ENCODE data around the gene RAB43. TPM values are rescaled to one million over a fixed set of nuclear protein-coding genes. Genes with fewer than 3 reads are reported as not detected.
A peak's percentile ranks its signal among the peaks of the same experiment; 100 is the strongest.
"Not testable (repeated sequence)": the region's sequence is repeated elsewhere in the genome, so short reads cannot be mapped to it uniquely, and the experiment has no call there.

Gene RAB43
- total RNA-seq, 1 donor from 2014 or later, result 58.0 TPM

GRCh38 chr3:129077222-129077621 lies 44.4 kb downstream of the RAB43 start:
- Histone ChIP-seq H3K27me3 (ENCODE audit: control insufficient read depth, insufficient read depth, low read length) (no peaks in the 10 kb centered on the region), H3K4me3 (ENCODE audit: low read depth, low read length) (no peak overlapping the region), H3K36me3 (ENCODE audit: control insufficient read depth, insufficient read depth, low read length) (no peaks in the 10 kb centered on the region)
- TF ChIP-seq CTCF (IDR thresholded peaks at IDR 0.05; ENCODE audit: insufficient read depth, low read length, poor library complexity, severe bottlenecking), result no peak
- no peak for DNase-seq (ENCODE audit: low read depth)

GRCh38 chr3:129070086-129070885 lies 51.3 kb downstream of the RAB43 start:
- Histone ChIP-seq H3K4me3 (ENCODE audit: low read depth, low read length) (no peak overlapping the region), H3K36me3 (ENCODE audit: control insufficient read depth, insufficient read depth, low read length) (no peaks in the 10 kb centered on the region), H3K27me3 (ENCODE audit: control insufficient read depth, insufficient read depth, low read length) (peaks cover 2% of the 10 kb centered on the region)
- TF ChIP-seq CTCF (IDR thresholded peaks at IDR 0.05; ENCODE audit: insufficient read depth, low read length, poor library complexity, severe bottlenecking), result no peak
- DNase-seq (ENCODE audit: low read depth), result no peak

GRCh38 chr3:129069313-129070085 lies 52.1 kb downstream of the RAB43 start:
- H3K36me3 ChIP-seq (ENCODE audit: control insufficient read depth, insufficient read depth, low read length); DNase-seq (ENCODE audit: low read depth); H3K27me3 ChIP-seq (ENCODE audit: control insufficient read depth, insufficient read depth, low read length); H3K4me3 ChIP-seq (ENCODE audit: low read depth, low read length): not testable (repeated sequence)

- peaks cover 2% of the 10 kb centered on the region for H3K27me3 ChIP-seq (ENCODE audit: control insufficient read depth, insufficient read depth, low read length)
- H3K4me3 ChIP-seq (ENCODE audit: low read depth, low read length), result peak overlapping the region; percentile 27
- TF ChIP-seq CTCF (IDR thresholded peaks at IDR 0.05; ENCODE audit: insufficient read depth, low read length, poor library complexity, severe bottlenecking), result no peak
- DNase-seq (ENCODE audit: low read depth), result no peak
- H3K36me3 ChIP-seq (ENCODE audit: control insufficient read depth, insufficient read depth, low read length), result no peaks in the 10 kb centered on the region
These were observed 53.2 kb downstream of the RAB43 start for GRCh38 chr3:129068291-129068886.

GRCh38 chr3:129067719-129068118 lies 53.9 kb downstream of the RAB43 start:
- H3K4me3 ChIP-seq (ENCODE audit: low read depth, low read length); H3K27me3 ChIP-seq (ENCODE audit: control insufficient read depth, insufficient read depth, low read length); DNase-seq (ENCODE audit: low read depth); H3K36me3 ChIP-seq (ENCODE audit: control insufficient read depth, insufficient read depth, low read length): not testable (repeated sequence)

- no peak for TF ChIP-seq CTCF (IDR thresholded peaks at IDR 0.05; ENCODE audit: insufficient read depth, low read length, poor library complexity, severe bottlenecking)
- no peak for DNase-seq (ENCODE audit: low read depth)
- peaks cover 2% of the 10 kb centered on the region for H3K27me3 ChIP-seq (ENCODE audit: control insufficient read depth, insufficient read depth, low read length)
- H3K36me3 ChIP-seq (ENCODE audit: control insufficient read depth, insufficient read depth, low read length), result no peaks in the 10 kb centered on the region
- H3K4me3 ChIP-seq (ENCODE audit: low read depth, low read length), result no peak overlapping the region
These were observed 55.9 kb downstream of the RAB43 start for GRCh38 chr3:129065720-129066073.

Measured in kidney epithelial cell (primary cell).